Stimulated activated CD8-positive, alpha-beta memory T cell treated with anti-CD3 and anti-CD28 coated beads, Interleukin-2, amount 100 ng/mL, for 1 hour (primary cell): Measurements from ENCODE around the gene NELL2.

Experiments used
- DNase-seq, 2 donors: peaks; one replicate each; pipeline ENCODE4 v3.0.0-alpha.2; 2020; ENCODE audit warnings: low read depth in 2 of 2

Gene NELL2

DNA sequence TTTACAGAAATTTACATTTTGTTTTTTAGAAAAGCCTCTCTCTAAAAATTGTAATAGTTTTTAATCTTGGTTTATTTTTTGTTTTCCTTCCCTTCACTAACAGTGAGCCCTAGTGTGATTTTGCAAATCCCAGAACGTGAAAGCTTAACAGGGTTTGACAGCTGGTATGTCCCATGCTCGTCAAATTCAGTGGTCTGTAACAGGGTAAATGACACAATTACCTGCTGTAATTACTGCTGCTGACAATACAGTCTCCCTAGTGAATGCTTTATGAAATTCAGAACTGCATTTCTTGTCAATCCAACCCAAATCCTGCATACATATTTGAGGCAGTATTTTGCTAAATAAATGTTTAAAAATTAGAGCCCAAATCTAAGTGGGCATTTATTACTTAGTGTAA, 249.2 kb downstream of the NELL2 start:
- no peak for DNase-seq

DNA sequence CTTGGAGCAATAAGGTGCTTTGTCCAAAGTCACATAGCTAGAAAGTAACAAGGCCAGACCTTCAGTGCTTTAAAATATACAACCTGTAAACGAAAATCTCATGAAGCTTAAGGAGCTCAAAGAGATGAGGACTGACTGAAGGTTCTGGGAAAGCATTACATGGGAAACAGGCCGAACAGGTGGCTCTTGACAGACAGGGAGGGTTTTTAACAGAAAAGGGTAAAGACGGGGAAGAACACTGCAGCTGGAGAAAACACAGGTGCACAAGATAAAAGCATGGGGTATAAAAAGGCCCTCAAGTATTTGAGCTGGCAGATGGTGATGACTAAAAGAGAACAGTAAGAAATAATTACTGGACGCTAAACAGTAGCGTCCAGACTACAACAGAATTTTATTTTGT, 257.2 kb downstream of the NELL2 start:
- DNase-seq: no peak

GRCh38 chr12:44616402-44616801, 259.7 kb downstream of the NELL2 start:
- no peak for DNase-seq

- no peak for DNase-seq
Observed at GRCh38 chr12:44611538-44611937, 264.6 kb downstream of the NELL2 start.

DNA sequence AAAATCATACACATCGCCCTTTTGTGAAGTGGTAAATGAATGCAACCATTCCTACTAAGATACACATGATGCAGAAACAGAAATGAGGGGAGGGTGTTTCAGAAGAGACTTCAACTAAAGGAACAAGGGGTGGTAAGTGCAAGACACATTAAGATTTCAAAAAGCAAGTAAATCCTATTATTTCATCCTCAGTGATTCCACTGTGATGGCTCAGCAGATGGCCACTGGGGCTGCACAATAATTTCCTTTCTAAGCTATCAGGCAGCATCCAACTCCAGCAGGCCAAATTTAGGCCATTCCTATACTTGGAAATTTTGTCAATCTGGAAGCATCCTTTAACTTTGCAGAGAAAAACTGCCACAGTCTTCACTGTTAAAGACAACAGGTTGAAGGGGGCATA, 272.4 kb downstream of the NELL2 start:
- DNase-seq: no peak

DNA sequence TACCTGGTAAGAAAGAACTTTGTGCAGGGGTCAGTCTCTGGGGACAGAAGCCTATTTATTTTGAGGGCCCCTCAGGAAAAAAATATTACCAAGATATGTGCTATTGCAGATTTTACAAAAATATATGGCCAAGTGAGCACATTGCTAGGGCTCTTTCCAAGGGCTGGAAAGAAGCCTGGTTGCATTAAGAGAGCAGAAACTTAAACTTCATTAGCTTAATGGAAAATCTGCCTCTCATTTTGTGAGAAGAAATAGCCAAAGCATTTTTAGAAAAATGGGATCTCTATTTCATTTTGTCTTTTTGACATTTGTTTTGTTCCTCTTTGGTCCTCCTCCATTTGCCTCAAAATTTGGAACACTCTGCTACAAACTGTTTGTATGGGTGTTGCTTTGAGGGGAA, 283.5 kb downstream of the NELL2 start:
- no peak for DNase-seq

- no peak for DNase-seq
Observed at GRCh38 chr12:44589697-44590096, 286.4 kb downstream of the NELL2 start.

DNA sequence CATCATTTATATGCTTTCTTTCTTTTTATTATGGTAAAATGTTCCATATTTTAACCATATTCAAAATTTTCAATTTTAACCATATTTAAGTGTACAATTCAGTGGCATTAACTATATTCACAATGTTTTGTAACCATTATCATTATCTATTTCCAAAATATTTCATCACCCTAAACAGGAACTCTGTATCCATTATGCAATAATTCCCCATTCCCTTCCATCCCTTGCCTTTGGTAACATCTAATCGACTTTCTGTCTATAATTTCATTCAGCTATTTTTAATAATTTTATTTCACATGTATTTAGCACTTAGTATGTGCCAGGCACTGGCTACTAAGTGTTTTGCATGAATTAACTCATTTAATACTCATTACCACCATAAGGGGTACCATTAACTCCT, 287.5 kb downstream of the NELL2 start:
- DNase-seq: no peak

DNA sequence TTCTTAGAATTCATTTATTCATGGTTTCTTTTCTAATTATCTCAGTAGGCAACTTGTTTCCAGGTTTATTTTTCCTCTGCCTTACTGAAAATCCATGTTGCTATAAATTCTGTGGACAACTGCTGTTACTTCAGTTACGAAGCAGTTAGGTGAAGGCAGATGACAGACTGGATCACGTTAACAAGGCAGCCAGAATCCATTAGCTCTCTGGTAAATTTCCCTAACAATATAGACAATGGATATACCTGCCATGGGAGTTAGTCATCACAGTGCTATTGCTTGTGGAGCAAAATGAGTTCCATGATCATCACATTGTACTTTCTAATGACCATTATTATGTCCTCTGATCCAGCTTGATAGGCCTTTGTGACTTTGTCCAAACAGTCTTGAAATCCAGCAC, 291.5 kb downstream of the NELL2 start:
- no peak for DNase-seq

- no peak for DNase-seq
Observed at GRCh38 chr12:44582521-44582920, 293.6 kb downstream of the NELL2 start.

DNA sequence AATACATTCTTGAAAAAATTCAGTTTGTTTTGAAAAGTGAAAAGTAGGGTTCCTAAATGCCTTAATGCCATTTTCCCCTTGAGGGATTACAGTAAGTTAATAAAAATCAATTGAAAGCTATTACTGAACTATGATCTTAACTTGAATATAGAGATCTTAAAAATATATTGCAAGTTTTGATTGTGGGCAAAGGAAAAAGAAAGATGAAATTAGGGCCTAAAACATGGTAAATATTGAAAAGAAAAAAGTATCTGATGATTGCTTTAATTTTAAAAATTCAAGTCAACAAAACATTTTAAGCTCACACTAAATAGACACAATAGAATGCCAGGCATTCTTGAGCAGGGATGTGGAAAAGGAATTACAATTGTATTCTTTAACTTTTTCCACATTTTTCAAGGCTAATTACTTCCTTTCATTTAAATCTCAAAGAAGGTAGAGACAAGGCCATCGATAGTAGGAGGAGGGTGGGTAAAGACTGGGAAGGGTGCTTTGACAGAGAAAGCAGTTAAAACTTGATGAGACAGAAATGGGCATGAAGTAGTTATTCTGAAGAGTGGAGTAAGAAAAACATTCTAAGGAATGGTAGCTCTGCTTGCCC, 294.4 kb downstream of the NELL2 start:
- DNase-seq: no peak

DNA sequence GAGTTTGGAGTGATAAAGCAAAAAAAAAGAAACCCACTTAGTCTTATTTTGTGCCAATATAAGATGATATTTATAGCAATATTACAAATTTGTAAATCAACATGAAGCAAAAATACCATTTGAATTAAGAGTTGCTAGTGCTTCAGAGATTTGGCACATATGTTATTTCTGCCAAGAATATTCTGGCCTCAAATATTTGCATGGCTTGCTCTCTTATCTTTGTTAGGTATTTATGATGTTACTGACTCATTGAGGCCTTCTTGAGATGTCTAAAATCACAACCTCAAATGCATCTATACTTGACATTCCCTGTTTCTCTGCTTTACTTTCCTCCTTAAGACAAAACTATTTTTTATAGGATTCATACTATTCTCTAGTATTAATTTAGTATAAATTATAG, 301.5 kb downstream of the NELL2 start:
- DNase-seq: no peak

DNA sequence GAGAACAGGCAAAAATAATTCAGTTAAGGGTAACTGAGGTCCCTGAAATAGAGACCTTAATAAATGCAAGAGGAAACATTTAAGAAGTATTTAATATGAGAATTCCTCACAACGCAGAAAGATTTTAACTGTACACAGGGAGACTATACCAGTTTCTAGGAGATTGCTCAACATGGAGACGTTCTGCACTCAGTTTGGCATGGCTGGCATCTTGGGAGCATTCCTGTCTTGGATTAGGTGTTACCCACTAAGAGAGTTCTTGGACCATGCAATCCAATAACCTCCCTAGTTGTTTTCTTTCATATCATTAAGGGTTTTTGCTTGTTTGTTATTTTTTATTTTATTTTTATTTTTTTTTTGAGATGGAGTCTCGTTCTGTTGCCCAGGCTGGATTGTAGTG, 302.4 kb downstream of the NELL2 start:
- DNase-seq: no peak

GRCh38 chr12:44571006-44571550, 305.0 kb downstream of the NELL2 start:
- DNase-seq: no peak

- DNase-seq: no peak
Observed at GRCh38 chr12:44570036-44570583, 306.0 kb downstream of the NELL2 start.

GRCh38 chr12:44565163-44565562, 311.0 kb downstream of the NELL2 start:
- no peak for DNase-seq

DNA sequence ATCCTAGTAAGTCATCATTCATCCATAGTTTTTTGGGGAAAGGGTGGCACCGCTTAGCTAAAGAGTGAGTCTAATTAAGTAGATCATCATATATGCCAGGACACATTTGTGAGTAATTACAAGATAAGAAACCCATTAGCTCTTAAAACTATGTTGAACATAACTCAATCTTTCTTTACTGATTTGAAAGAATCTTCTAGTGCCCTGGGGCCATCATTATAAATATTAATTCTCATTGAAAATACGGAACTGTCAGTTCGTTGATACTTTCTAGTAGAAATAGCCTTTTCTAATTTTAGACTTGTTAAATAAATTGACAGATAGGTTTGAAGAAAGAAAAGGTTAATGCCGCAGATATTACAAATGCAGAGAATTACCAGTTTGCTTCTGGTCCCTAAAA, 312.6 kb downstream of the NELL2 start:
- no peak for DNase-seq

- no peak for DNase-seq
Observed at GRCh38 chr12:44558340-44559100, 317.6 kb downstream of the NELL2 start.

DNA sequence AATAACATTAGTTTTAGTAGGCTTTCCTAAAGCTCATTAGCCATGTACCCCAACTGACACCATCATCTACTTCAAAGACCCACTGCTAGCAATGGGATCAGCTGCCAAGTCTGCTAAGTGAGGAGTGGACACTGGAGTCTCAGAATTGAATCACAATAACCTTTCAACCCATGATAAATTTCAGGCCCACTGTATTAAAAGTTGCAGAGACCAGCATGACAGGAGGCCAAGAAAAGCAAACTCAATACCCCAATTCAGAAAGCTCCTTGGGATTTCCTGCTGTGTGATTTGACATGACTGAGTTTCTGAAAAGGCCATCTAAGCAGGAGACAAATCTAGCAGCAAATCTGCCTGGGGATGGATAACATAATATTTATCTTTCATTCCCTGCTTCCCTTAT, 320.7 kb downstream of the NELL2 start:
- no peak for DNase-seq

- no peak for DNase-seq
Observed at GRCh38 chr12:44551631-44552030, 324.5 kb downstream of the NELL2 start.

DNA sequence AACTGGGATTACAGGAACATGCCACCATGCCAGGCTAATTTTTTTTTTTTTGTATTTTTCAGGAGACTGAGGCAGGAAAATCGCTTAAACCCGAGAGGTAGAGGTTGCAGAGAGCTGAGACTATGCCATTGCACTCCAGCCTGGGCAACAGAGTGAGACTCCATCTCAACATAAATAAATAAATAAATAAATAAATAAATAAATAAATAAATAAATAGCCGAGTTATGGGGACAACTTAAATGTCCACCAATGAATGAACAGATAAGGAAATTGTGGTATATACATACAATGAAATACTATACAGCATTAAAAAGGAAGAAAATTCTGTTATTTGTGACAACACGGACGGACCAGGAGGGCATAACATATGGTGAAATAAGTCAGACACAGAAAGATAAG, 325.7 kb downstream of the NELL2 start:
- DNase-seq: no peak

GRCh38 chr12:44546060-44546459, 330.1 kb downstream of the NELL2 start:
- no peak for DNase-seq

DNA sequence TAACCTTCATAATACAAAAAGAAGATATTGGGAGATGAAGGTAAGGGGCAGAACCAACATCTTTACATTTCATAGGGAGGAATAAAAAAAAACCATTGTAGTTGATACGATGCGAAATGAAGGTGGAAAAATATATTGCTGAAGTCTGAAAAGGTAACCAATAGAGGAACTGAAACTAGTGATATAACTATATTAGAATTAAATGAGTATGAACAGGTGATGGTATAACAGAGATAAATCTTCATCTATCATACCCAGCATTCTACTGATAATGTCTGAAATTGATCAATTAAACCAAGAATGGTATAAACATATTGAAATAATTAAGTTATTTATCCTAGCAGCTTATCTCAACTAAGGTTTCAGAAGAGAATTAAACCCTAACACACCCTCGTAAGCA, 332.1 kb downstream of the NELL2 start:
- no peak for DNase-seq
